Measurements from ENCODE around the gene HLA-DPA1.

DNA sequence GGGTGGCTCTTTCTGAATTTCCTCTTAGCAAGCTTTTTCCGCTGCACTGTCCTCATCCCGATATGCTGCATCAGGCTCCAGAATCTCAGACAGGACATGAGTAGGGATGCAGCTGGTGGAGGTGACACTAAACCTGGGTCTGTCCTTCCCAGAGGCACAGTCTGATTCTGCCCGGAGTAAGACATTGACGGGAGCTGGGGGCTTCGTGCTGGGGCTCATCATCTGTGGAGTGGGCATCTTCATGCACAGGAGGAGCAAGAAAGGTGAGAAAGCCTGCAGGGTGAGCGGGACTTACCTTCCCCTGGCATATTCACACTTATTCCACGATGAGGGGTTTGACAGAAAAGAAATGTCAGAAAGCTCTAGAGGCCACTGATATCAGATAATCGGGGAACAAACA lies 12.2 kb upstream of the HLA-DPA1 start:
- TF ChIP-seq, protein P1, sequence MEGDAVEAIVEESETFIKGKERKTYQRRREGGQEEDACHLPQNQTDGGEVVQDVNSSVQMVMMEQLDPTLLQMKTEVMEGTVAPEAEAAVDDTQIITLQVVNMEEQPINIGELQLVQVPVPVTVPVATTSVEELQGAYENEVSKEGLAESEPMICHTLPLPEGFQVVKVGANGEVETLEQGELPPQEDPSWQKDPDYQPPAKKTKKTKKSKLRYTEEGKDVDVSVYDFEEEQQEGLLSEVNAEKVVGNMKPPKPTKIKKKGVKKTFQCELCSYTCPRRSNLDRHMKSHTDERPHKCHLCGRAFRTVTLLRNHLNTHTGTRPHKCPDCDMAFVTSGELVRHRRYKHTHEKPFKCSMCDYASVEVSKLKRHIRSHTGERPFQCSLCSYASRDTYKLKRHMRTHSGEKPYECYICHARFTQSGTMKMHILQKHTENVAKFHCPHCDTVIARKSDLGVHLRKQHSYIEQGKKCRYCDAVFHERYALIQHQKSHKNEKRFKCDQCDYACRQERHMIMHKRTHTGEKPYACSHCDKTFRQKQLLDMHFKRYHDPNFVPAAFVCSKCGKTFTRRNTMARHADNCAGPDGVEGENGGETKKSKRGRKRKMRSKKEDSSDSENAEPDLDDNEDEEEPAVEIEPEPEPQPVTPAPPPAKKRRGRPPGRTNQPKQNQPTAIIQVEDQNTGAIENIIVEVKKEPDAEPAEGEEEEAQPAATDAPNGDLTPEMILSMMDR (conservative IDR thresholded peaks at IDR 0.05) = no peak
- no peak for TF ChIP-seq EZH2 (IDR thresholded peaks at IDR 0.05; ENCODE audit: low read depth)

All from PC-9 (cell line).